ENCODE data around the gene DLL4. TPM values are rescaled to one million over a fixed set of nuclear protein-coding genes. Genes with fewer than 3 reads are reported as not detected.

The DLL4 gene
- total RNA-seq, 1 donor from 2014 or later, result not detected

- CTCF ChIA-PET, result interaction anchor here (1.2 kb wide), 1 partner anchor 31 kb away, joined by 5 read pairs; no protein-coding TSS in a partner anchor
- no peak for ATAC-seq (ENCODE audit: low read depth)
- Mint-ChIP-seq H3K27ac (no peak overlapping the region), H3K4me3 (no peak overlapping the region), H3K4me1 (peaks cover 19% of the 10 kb centered on the region), H3K36me3 (ENCODE audit: low read depth) (no peaks in the 10 kb centered on the region), H3K9me3 (no peaks in the 10 kb centered on the region), H3K27me3 (peaks cover 29% of the 10 kb centered on the region)
- no peak for DNase-seq
- TF ChIP-seq CTCF (IDR thresholded peaks at IDR 0.05), result no peak
- POLR2A ChIA-PET, result interaction anchor here (0.8 to 1.2 kb wide), 2 partner anchors 19 to 27 kb away, joined by 3 to 4 read pairs; partner anchors contain the start of gene CHAC1
- intact Hi-C loops (cut with micrococcal nuclease), result no loop called here
Observed at GRCh38 chr15:40934457-40934856, 5.3 kb downstream of the DLL4 start.

GRCh38 chr15:40936234-40936708, 7.1 kb downstream of the DLL4 start:
- Mint-ChIP-seq H3K9me3 (no peaks in the 10 kb centered on the region), H3K4me3 (no peak overlapping the region), H3K27ac (no peak overlapping the region), H3K4me1 (peaks cover 17% of the 10 kb centered on the region), H3K36me3 (ENCODE audit: low read depth) (no peaks in the 10 kb centered on the region), H3K27me3 (peaks cover 14% of the 10 kb centered on the region)
- ChIA-PET CTCF (interaction anchor here (0.7 kb wide), 1 partner anchor 78 kb away, joined by 6 read pairs; no protein-coding TSS in a partner anchor), POLR2A (interaction anchor here (0.7 kb wide), 1 partner anchor 347 kb away, joined by 3 read pairs; no protein-coding TSS in a partner anchor)
- TF ChIP-seq CTCF (IDR thresholded peaks at IDR 0.05), result no peak
- DNase-seq (no peak), ATAC-seq (ENCODE audit: low read depth) (no peak)
- intact Hi-C loops (cut with micrococcal nuclease), result no loop called here

GRCh38 chr15:40936709-40937666, 7.8 kb downstream of the DLL4 start:
- Mint-ChIP-seq H3K27me3 (peaks cover 7% of the 10 kb centered on the region), H3K9me3 (no peaks in the 10 kb centered on the region), H3K4me3 (no peak overlapping the region), H3K36me3 (ENCODE audit: low read depth) (no peaks in the 10 kb centered on the region), H3K4me1 (peaks cover 18% of the 10 kb centered on the region), H3K27ac (no peak overlapping the region)
- ATAC-seq (ENCODE audit: low read depth) (peak; percentile 19), DNase-seq (no peak)
- intact Hi-C loops (cut with micrococcal nuclease), result no loop called here
- CTCF ChIA-PET, result interaction anchor here (0.7 kb wide), 1 partner anchor 79 kb away, joined by 6 read pairs; no protein-coding TSS in a partner anchor
- no peak for TF ChIP-seq CTCF (IDR thresholded peaks at IDR 0.05)
- POLR2A ChIA-PET, result interaction anchor here (0.7 kb wide), 1 partner anchor 347 kb away, joined by 3 read pairs; no protein-coding TSS in a partner anchor

- ChIA-PET CTCF (no interaction called here), POLR2A (no interaction called here)
- H3K4me3 Mint-ChIP-seq, result no peak overlapping the region
- H3K27ac Mint-ChIP-seq, result no peak overlapping the region
- H3K27me3 Mint-ChIP-seq, result peaks cover 2% of the 10 kb centered on the region
- no peaks in the 10 kb centered on the region for H3K9me3 Mint-ChIP-seq
- H3K4me1 Mint-ChIP-seq, result peaks cover 25% of the 10 kb centered on the region
- no peak for TF ChIP-seq CTCF (IDR thresholded peaks at IDR 0.05)
- intact Hi-C loops (cut with micrococcal nuclease), result no loop called here
- DNase-seq (no peak), ATAC-seq (ENCODE audit: low read depth) (no peak)
- H3K36me3 Mint-ChIP-seq (ENCODE audit: low read depth), result no peaks in the 10 kb centered on the region
Observed at GRCh38 chr15:40937762-40938535, 8.8 kb downstream of the DLL4 start.
